GM18858 (cell line): ENCODE data around the gene TPRA1.

Experiments used
- ATAC-seq: cut with Tn5 transposase; IDR thresholded peaks from one replicate; pipeline ENCODE4 v1.9.1; 2021; ENCODE audit not compliant: unreplicated experiment

Gene TPRA1

DNA sequence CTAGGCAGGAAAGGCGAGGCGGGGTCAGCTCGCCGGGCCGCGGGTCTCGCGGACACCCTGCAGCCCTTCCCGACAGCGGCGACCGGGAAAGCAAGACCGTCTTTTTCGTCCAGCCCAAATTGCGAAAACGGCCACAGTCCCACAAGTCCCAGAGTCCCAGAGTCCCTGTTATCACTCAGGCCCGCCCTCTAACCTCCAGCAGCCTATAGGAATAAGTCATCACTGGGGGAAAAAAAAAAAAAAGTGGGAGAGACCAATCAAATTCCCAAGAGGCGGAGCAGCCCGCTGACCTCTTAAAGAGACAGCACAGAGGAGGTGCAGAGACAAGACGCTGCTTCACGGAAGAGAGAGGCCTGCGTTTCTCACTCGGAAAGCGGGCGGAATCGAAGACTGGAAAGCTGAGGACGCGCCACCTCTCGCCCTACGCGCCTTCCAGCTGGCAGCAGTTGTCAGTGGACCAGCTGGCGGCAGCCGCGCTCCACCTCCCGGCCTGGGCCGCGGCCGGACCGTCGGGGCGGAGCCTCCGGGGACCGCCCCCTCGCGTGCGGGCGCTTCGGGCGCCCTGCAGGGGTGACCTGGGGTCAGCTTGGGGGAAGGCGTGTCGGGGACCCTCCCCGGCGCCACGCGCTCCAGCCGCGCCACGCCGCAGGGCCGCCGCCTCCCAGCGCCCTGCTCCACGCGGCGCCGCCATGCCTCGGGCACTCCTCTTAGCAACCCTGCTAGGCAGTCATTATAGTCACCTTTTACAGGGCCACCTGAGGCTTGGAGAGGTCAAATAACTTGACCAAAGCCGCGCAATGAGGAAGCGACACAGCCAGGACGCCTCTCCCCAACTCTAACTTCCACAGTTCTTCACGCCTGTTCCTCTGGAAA, at the start of gene TPRA1:
TPRA1 (minus strand) TSS at position 141 of the 873 bp plus-strand sequence. CDS start 10,587 bp downstream, outside the sequence.
- peak; percentile 66 for ATAC-seq

DNA sequence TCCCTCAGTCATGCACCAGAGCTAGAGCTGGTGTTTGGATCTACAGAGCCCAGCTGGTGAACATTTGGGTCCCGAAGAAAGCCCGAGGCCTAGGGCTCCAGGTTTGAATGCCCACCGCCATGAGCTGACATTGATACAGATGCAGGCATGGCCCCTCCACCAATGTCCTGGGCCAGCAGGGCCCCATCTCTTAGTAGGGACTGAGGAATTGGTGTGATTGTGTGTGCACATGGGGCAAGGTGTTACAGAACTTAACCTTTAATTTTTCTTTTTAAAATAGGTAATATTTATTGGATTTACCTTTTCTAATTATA, 49.5 kb upstream of the TPRA1 start:
- no peak for ATAC-seq

DNA sequence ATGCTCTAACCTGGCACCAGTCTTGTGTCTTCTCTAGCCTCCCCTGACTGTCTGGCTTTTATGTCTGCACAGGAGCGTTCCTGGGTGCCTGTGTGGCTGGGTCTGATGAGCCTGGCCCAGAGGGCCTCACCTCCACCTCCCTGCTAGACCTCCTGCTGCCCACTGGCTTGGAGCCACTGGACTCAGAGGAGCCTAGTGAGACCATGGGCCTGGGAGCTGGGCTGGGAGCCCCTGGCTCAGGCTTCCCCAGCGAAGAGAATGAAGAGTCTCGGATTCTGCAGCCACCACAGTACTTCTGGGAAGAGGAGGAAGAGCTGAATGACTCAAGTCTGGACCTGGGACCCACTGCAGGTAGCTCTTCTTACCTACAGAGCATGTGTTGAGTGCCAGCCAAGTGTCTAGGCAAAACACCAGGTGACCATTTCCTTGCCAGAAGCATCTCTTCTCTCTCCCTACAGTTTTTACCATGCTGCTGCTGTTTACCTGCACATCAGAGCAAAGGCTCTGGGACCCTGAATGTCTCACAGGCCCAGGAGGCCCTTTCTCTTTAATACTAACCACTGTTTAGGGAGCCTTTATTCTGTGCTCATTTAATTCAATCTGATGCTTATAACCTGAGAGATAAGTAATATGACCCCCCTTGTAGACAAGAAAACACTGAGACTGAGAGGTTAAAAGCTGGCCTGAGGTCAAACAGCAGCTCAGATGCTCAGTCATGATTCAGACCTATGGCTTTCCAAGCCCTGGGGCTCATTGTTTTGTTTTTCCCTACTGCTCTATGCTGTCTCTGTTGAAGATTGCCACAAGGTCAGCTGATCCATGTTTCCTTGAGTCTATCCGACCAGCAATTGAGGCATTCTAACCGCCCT, 48.9 kb upstream of the TPRA1 start:
- ATAC-seq = no peak

DNA sequence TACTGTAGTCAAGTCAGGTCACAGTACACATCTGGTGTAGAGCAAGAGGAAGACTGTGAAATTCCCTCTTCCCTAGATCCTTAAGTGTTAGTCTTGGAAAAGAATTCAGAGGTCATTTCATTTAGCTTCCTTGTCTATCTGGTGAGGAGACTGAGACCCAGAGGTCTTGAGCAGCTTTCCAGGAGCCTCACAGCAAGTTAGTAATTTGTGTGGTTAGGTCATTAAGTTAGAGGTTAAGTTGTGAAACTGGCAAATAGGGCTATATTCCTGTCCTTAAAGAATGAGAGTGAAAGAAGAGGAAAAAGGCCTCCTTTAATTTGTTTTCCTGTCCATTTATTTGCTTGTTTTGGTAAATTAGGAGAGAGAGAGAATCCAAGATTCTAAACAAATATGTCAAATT, 47.4 kb upstream of the TPRA1 start:
- no peak for ATAC-seq

DNA sequence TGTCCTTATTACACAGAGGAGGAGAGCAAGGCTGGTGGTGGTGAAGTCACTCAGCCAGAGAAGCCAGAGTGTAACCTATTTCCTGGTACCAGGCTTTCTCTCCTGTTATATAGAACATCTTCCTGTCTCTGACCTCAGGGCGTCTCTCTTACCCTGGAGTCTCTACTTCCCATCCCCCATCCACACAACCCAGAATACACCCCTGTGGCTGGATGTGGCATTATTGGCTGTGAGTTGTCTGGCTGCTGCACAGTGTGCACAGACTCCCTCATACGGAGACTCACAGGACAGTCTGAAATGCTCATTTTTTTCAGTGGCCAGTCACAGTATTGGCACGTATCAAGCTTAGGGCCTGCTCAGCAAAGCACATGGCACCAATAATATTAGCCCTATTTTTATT, 47.0 kb upstream of the TPRA1 start:
- no peak for ATAC-seq

- ATAC-seq = no peak
These were observed 44.1 kb upstream of the TPRA1 start for GRCh38 chr3:127634653-127635052.

- no peak for ATAC-seq
These were observed 41.7 kb upstream of the TPRA1 start for GRCh38 chr3:127632035-127632820.

GRCh38 chr3:127630811-127631714, 40.5 kb upstream of the TPRA1 start:
- ATAC-seq = no peak

DNA sequence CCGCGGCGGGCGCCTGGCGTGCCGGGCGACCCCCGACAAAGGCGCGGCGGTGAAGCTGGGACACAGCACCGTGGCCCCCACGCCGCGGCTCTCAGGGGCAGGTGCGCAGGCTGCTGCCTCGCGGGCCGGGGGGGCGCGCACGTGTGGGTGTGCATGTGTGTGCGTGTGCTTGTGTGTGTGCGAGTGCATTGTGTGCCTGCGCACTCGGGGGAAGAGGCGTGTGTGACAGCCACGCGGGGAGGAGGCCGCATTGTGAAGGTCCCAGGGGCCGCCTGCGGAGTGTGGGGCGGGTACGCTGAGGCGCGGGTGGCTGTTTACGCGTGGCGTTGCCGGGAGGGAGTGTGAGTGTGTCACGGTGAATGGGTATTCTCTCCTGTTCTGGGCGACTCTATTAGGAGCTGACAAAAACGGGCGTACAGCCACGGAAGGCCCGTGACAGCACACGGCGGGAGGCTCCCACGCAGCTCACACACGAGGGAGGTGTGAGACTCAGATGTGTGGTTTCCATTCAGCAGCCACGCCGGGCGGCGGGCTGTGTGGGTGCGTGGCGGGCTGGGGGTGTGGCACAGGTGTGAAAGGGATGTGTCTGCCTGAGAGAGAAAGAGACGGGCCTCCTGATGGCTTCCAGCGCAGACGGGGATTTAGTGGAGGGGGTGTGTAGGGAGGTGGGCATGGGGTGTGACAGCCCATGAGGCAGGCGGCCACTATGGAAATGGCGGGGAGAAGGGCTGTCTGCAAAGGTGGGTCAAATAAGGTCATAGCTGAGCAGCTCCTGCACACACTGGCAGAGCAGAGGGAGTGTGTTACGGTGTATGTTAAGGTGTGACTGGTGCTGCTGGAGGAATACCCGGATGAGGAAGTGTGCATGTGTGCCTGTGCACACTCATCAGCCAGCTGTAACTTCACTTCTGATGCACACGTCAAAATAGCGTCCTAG, 39.2 kb upstream of the TPRA1 start:
- no peak for ATAC-seq

DNA sequence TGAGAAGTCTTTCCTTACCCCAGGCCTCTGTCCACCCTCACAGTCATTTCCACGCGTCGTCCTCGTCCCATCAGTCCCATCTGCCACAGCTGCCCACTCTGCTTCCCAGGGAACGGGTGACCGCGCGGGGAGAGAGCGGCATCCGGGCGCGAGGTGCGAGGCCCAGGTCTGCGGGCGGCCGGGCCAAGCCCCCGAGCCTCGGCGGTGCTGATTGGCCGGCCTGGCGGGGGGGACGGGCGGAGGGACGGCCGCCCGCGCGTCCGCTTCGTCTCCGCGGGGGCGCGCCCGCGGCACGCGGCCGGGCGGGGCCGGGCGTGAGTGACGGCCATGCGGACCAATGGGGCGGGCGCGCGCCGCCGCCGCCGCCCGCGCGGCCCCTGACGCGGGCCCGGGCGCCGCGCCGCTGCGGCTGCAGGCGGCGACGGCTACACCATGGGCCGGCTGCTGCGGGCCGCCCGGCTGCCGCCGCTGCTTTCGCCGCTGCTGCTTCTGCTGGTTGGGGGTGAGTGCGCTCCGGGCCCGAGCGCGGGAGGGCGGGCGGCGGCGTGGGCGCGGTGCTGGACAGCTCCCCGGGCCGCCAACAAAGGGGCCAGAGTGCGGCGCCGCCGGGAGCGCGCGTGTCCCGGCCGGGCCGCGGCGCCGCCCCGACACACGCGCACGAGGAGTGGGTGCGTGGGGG, 38.4 kb upstream of the TPRA1 start, which contains the start of gene PODXL2:
PODXL2 (plus strand) TSS at position 398 of the 679 bp plus-strand sequence; CDS start at position 433, 35 bp downstream.
- no peak for ATAC-seq

GRCh38 chr3:127628426-127628787, 37.9 kb upstream of the TPRA1 start:
- no peak for ATAC-seq

DNA sequence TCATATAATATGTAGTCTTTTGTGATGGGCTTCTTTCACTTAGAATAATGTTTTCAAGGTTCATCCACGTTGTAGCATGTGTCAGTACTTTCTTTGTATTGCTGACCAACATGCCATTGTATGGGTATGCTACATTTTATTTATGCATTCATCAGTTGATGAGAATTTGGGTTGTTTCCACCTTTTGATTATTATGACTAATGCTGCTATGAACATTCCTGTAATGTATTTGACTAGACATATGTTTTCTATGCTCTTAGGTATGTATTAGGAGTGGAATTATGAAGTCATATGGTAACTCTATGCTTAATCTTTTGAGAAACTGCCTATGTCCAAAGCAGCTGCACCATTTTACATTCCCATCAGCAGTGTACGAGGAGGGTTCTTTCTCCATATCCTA, 35.3 kb upstream of the TPRA1 start:
- ATAC-seq = no peak

DNA sequence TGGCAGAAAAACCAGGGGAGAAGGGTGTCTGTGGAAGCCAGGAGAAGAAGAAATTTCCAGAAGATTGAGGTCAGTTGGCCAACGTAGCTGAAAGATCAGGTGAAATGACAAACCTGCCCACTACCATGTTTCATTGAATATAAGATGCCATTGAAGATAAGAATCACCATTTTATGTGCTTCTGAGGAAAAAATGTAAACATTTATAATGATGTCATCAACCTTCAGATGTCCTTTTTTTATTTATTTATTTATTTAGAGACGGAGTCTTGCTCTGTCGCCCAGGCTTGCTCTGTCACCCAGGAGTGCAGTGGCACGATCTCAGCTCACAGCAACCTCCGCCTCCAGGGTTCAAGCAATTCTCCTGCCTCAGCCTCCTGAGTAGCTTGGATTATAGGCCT, 33.5 kb upstream of the TPRA1 start:
- no peak for ATAC-seq

DNA sequence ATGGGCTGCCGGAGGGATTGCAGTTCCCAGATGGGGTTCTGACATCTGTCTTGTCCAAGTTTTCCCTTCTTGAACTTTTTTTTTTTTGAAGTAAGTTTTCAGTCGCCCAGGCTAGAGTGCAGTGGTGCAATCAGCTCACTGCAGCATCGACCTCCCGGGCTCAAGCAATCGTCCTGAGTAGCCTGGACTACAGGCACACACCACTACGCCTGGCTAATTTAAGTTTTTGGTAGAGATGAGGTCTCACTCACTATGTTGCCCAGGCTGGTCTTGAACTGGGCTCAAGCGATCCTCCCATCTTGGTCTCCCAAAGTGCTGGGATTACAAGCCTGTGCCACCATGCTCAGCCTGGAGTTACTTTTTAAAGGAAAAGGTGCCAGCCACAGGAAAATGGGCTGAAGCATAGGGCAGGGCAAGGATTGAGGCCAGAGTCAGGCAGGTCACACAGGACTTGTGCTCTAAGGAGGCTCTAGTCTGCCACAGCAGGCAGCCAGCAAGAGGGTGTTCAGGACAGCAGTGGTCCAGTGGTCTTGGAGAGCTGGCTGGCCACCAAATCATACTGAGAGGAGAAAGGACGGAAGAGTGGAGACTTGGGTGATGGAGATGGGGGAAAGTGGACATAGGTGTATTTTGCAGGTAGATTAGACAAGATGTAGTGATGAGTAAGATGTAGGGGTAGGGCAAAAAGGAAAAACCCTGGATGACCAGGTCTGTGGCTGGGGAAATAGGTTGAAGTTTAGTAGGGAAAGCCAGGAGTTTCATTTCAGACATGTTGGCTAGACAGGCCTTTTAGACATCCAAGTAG, 32.4 kb upstream of the TPRA1 start:
- no peak for ATAC-seq

- no peak for ATAC-seq
These were observed 31.5 kb upstream of the TPRA1 start for GRCh38 chr3:127622031-127622430.

DNA sequence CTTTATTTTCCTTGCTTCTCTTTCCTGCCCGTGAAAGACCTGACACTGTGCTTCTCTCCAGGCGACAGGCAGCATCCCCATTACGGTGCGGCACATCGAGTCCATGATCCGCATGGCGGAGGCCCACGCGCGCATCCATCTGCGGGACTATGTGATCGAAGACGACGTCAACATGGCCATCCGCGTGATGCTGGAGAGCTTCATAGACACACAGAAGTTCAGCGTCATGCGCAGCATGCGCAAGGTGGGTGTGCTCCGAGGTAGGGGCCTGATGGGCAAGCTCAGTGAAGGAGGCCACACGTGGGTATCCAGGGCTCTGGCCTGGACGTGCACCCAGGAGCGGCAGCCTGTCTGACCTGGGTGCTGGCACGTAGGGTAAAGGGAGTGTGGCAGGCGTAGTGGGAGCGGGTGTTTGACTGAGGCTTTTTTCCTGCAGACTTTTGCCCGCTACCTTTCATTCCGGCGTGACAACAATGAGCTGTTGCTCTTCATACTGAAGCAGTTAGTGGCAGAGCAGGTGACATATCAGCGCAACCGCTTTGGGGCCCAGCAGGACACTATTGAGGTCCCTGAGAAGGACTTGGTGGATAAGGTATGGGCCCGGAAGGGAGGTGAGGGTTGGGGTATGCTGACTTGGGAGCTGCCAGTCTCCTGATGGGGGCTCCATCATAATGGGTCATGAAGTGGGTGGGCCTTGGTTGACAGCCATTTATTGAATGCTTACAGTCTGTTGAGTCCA, 30.3 kb upstream of the TPRA1 start:
- no peak for ATAC-seq

DNA sequence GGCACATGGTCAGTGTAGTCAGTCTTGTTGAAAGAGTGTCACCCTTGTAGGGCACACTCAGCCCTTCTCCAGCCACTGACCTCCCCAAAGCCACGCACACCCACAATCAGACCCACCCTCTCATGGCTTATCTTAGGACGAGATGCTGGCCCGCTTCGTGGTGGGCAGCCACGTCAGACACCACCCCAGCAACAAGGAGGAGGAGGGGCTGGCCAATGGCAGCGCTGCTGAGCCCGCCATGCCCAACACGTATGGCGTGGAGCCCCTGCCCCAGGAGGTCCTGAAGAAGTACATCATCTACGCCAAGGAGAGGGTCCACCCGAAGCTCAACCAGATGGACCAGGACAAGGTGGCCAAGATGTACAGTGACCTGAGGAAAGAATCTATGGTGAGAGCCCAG, 28.4 kb upstream of the TPRA1 start:
- ATAC-seq = no peak
